Medulla oblongata (tissue), 1 donor: ENCODE data around the gene KATNB1.
"Not testable (repeated sequence)": the region's sequence is repeated elsewhere in the genome, so short reads cannot be mapped to it uniquely, and the experiment has no call there.

Experiments used
- DNase-seq: peaks from one replicate; pipeline ENCODE4 v3.0.0-alpha.2; 2015; ENCODE audit errors: extremely low spot score

The KATNB1 gene

DNA sequence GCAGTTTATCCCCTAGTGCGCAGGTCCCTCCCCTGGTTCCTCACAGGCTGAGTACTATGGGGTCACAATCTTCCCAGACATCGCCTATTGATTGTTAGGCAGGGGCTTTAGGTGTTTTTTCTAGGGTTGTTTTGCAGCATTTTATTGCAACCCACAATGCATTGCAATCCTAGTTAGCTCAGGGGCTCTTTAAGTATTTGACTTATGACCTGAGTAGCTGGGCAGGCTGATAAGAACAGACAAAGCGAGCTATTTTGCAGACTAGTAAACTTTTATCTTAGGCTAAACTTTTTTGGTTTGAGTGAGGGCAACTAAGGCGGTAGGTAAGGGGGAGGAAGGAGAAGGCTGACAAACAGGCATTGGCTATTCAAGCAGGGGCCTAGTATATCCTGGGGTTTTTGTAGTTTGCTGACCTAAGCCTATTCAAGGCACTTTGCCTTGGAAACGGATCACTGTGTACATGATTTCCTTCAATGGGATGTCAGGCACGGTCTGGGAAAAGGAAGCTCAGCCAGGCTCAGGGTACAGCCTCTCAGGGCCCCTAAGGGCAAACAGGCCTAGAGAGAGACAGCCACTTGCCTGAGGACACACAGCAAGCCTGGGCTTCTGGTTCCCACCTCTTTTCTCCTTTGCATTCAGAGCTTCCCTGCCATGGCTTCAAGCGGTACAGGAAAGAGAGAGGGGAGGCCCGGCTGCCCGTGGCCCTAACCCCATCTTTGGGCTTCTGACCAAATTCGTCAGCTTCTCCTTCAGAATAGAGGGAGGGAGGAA lies 34.6 kb upstream of the KATNB1 start:
- no peak for DNase-seq

DNA sequence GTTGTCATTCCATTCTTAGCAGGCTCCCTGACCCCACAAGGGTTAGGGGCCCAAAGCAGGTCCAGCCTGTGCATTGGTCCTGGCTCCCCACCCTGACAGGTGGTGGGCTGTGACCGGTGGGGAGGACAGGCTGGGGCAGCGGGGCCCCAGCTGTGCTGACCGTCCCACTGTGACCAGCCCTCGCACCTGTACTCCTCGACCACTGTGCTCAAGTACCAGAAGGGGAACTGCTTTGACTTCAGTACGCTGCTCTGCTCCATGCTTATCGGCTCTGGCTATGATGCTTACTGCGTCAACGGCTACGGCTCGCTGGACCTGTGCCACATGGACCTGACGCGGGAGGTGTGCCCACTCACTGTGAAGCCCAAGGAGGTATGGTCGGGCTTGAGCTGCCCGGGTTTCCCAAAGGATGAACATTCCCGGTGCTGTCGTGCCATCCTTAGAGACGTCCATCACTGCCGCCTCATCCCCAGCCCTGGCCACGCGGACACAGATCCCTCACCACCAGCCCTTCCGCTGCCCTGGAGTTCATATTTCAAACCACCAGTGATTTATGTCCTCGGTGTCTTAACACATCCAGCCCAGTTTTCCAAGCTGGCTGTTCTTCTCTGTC lies 33.7 kb upstream of the KATNB1 start:
- no peak for DNase-seq

DNA sequence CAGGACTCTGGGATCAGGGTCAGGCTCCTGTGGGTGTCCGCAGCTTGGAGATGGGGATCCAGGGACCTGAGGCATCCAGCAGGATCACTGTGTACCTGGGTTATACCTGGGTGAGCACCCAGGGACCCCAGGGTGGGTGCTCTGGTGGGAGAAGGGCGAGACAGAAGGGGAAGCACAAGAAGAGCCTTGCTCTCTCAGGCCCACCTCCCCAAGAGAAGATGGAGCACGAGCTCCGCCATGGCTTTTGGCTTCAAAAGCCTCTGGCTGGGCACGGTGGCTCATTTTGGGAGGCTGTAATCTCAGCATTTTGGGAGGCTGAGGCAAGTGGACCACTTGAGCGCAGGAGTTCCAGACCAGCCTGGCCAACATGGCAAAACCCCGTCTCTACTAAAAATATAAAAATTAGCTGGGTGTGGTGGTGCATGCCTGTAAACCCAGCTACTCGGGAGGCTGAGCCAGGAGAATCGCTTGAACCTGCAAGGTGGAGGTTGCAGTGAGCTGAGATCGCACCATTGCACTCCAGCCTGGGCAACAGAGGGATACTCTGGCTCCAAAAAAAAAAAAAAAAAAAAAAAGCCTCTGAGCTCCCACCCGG lies 32.1 kb upstream of the KATNB1 start:
- no peak for DNase-seq

DNA sequence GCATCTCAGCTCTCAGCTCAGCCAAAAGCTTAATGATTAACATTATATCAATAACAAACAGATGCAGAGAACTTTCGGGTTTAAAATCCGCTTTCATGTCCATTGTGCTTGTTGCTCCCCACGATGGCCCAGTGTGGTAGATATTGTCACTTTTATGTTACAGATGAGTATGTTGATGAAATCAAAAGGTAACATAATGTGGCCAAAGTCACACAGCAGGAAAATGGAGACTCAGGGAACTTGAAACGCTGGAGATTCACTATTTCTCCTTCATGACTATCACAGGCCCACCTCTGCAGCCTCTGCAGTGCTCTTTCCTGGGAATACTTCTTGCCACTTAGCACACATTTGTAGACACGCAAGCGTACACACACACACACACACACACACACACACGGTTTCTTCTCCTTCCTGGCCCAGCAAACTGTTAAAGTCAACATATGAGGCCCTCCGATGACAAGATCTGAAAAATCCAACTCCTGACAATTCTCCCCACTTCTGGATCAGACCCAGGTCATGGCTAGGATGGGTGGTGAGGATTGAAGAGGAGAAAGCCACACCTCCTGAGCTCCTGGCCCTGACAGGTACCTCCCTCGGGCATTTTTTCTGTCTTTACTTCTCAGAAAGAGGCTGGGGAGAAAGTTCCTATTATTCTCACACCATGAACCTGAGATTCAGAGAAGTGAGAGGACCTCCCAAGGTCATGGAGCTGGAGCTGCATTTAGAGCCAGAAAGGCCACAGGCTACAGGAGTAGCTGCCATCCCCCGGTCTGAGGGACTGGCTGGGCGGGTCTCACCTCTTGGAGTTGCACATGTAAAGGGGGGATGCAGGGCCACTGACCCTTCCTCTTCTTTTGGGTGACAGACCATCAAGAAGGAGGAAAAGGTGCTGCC lies 31.3 kb upstream of the KATNB1 start:
- no peak for DNase-seq

DNA sequence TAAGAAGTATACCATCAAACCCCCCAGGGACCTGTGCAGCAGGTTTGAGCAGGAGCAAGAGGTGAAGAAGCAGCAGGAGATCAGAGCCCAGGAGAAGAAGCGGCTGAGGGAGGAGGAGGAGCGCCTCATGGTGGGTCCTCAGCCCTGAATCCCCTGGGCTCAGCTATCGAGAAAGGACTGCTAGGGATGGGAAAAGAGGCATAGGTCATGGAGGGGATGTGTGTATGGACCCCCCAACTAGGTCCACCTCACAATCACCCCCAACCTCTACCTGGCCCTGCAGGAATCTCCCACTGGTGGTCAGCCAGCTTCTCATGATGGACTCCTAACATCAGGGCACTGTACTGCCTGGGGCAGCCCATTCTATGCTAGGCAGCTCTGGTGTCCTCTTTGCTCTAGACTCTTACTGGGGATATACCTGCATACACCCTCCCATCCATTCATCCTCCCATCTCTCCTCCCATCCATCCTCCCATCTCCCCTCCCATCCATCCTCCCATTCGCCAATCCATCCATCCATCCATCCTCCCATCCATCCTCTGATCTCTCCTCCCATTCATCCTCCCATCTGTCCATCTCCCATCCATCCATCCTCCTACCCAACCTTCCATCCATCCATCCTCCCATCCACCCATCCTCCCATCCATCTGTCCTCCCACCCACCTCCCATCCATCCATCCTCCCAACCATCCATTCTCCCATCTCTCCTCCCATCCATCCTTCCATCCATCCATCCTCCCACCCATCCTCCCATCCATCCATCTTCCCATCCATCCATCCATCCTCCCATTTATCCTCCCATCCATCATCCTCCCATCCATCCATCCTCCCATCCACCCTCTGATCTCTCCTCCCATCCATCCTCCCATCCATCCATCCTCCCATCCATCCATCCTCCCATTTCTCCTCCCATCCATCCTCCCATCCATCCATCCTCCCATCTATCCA lies 30.4 kb upstream of the KATNB1 start:
- no peak for DNase-seq

DNA sequence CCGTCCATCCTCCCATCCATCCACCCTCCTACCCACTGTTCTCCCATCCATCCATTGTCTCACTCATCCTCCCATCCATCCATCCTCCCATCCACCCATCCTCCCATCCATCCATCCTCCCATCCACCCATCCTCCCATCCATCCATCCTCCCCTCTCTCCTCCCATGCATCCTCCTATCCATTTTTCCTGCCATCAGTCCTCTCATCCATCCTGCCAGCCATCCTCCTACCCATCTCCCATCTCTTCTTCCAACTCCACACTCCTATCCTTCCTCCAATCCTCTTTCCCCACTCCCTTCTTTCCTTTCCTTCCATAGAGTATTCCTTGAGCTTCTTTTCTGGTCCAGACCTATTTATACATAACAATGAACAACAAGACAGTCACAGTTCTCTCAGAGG lies 28.9 kb upstream of the KATNB1 start:
- no peak for DNase-seq

DNA sequence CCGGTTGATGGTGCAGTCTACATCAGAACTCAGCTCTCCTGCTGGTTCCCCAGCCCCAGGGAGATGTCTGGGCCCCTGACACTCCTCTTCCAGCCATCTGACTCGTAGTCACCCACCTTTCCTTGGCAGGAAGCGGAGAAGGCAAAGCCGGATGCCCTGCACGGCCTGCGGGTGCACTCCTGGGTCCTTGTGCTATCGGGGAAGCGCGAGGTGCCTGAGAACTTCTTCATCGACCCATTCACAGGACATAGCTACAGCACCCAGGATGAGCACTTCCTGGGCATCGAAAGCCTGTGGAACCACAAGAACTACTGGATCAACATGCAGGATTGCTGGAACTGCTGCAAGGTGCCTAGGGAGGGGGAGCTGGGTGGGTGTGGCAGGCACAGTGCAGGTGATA lies 28.2 kb upstream of the KATNB1 start:
- DNase-seq = no peak

DNA sequence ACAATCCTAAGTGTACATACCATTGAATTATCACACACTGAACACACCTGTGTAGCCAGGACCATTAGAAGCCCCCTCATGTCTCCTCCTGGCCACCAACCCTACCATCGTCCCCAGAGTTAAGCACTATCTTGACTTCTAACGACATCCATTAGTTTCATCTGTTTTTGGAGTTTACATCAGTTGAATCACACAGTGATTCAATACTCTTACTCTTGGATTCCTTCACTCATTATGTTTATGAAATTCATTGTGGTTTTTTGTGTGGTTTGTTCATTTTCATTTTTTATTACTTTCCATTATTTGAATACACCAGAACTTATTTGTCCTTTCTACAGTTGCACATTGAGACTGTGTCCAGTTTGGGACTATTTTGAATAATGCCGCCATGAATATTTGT lies 27.4 kb upstream of the KATNB1 start:
- no peak for DNase-seq

DNA sequence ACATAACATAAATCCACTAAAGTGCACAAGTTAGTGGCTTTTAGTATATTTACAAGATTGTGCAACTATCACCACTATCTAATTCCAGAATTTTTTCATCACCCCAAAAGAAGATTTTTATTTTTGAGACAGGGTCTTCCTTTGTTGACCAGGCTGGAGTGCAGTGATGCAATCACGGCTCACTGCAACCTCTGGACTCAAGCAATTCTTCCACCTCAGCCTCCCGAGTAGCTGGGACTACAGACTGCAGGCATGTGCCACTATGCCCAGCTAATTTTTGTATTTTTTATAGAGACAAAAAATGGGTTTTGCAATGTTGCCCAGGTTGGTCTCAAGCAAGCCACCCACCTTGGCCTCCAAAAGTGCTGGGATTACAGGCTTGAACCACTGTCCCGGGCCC lies 25.9 kb upstream of the KATNB1 start:
- DNase-seq = no peak

DNA sequence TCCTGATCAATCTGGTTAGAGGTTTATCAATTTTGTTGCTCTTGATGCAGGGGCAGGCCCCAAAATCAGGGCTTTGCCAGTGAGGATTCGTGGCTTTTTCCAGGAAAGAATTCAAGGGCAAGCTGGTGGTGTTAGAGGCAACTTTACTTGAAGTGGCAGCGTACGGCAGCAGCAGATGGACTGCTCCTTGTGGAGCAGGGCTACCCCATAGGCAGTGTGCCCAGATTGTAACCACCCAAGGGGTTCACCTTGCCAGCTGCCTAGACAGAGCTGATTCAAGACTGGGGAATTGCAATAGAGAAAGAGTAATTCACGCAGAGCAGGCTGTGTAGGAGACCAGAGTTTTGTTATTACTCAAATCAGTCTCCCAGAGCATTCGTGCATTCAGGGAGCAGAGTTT lies 24.2 kb upstream of the KATNB1 start:
- no peak for DNase-seq

DNA sequence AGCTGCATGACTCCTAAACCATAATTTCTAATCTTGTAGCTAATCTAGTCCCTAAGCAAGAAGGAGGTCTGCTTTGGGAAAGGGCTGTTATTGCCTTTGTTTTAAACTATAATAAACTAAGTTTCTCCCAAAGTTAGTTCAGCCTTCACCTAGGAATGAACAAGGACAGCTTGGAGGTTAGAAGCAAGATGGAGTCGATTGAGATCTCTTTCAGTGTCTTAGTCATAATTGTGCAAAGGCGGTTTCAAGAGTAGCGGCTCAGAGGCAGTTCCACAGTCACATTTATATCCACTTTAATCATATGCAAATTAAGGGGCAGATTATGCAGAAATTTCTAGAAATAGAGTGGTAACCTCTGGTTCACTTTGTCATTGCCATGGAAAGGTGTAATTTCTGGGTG lies 23.6 kb upstream of the KATNB1 start:
- DNase-seq = no peak

DNA sequence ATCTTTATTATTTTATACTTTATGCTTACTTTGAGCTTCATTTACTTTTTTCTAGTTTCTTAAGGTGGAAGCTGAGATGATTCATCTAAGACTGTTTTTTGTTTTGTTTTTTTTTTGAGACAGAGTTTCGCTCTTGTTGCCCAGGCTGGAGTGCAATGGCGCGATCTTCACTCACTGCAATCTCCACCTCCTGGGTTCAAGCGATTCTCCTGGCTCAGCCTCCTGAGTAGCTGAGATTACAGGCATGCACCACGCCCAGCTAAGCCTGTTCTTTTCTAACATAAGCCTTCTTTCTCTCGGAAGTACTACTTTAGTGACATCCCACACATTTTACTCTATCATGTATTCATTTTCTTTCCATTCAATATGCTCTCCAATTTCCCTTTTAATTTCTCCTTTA lies 23.0 kb upstream of the KATNB1 start:
- DNase-seq = not testable (repeated sequence)

DNA sequence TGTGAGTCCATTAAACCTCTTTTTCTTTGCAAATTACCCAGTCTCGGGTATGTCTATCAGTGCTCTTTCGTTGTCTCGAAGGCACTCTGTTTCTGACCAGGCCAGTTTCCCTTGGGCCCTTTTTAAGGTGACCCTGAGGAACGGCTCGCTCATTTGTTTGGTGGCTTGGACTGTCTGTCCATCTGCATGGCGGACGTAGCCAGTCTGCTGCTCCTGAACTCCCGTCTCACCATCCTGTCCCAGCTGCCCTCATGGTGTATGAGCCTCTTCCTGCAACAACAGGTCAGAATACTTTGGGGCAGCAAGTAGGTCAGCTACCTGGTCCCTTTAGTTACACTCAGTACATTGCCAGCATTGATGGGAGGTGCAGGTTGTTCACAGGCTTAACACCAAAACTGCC lies 22.0 kb upstream of the KATNB1 start:
- DNase-seq = no peak

DNA sequence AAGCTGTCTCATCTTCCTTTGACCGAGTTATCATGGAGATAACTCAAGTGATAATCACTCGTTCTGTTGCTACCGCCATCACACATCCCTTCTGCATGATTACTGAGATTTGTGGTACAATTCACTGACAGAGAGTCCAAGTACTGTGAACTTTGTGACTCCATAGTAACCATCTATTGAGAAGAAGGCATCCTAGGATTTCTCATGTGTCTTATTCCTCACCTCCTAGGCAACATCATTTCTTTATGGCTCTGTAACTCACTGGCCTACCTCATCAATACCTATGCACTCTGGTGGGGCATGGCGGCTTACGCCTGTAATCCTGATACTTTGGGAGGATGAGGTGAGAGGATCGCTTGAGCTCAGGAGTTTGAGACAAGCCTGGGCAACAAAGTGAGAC lies 21.5 kb upstream of the KATNB1 start:
- no peak for DNase-seq

DNA sequence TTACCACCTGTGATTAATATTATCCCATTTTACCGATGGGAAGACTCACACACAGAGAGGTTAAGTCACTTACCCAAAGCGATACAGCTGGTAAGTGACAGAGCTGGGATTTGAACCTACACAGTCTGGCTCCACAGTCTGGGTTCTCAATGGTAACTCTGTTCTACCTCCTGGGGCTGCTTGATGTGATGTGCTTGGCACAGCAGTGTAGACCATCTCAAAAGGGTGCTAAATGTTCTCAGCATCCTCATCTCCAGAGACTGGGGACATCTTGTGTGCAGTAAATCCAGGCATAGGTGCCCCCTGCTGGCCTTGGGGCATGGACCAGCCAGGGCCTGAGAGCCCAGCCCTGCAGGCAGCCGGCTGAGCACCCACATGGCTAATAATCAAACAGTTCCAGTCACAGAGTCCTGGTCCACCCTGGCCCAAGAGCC lies 15.4 kb upstream of the KATNB1 start:
- DNase-seq = peak; percentile 56

DNA sequence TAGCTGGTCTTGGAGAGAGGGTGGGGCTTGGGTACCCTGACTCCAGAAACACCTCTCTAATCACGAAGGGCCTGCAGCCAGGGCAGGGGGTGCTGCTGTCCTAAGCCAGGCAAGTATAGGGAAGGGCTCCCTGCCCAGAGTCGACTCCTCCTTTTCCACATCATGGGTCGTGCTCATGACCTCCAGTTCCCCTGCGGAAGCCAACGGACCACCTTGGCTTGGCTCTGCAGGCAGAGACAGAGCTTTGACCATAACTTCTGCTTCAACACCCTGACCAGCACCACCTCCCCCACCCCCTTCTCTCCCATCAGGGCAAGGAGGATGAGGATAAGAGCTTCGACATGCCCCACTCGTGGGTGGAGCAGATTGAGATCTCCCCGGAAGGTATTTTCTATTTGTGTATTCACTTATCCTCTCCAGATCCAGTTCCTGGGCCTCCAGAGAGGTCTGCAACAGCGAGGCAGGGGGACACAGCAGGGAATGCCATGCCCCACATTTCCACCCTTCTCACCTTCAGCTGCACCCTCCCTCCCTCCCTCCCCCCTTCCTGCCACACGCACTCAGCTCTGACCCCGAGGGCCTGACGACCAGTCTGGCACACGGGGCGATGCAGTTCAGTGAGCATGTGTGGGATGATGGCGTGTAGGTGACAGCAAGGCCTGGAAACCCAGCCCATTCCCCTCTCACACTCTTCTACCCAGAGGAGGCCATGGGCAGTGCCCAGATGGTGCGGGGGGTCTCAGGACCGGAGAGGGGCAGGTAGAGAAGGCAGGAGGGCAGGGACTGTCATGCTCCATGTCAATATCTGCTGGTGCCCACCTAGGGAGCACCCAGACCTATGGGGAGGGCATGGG lies 14.0 kb upstream of the KATNB1 start:
- no peak for DNase-seq

DNA sequence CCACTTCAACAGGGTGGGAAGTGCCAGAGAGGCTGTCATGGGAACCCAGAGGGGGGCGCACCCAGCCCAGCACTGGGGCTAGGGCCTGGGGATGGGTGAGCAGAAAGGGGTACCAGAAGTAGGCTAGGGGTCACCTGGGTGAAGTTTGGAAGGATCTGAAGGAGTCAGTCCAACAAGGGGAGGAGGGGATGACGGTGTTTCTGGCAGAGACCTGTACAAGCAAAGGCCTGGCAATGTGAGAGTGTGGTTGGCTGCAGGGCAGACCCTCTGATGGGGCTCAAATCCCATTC lies 13.4 kb upstream of the KATNB1 start:
- DNase-seq = no peak

DNA sequence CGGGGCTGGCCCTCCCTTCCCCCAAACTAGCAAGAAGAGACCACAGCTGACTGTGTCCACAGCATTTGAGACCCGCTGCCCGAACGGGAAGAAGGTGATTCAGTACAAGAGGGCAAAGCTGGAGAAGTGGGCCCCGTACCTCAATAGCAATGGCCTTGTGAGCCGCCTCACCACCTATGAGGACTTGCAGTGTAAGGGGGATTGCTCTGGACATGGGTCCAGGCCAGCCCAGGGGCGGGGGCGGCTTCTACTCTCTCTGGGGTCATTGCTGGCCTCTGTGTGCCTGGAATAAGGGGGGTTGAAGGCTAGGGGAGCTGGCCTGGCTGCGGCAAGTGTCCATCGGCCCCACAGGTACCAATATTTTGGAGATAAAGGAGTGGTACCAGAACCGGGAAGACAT lies 12.9 kb upstream of the KATNB1 start:
- no peak for DNase-seq

DNA sequence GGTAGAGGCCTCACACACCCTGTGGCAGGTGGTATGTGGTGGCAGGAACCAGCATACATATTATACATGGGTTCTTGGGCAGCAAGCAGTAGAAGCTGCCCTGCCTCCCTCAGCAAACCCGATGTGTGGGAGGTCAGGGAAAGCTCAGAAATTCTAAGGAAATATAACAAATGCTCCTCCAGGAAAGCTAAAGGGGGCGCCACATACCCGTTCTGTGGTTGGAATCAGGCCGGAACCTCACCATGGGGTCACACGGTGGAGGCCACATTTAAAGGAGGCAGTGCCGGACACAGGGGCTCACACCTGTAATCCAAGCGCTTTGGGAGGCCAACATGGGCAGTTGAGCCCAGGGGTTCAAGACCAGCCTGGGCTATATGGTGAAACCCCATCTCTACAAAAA lies 12.4 kb upstream of the KATNB1 start:
- no peak for DNase-seq

DNA sequence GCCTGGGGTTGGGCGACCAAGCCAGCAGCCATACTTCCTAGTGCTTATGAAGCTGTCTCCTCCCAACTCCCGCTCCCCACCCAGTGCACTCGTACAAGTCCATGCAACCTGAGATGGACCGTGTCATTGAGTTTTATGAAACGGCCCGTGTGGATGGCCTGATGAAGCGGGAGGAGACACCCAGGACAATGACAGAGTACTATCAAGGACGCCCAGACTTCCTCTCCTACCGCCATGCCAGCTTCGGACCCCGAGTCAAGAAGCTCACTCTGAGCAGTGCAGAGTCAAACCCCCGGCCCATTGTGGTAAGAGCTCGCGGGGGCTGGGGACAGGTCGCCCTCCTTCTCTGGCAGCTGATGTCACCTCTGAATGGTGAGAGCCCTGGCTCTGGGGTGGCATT lies 11.0 kb upstream of the KATNB1 start:
- no peak for DNase-seq
